Measurements from ENCODE around the gene ARFGAP1. TPM values are rescaled to one million over a fixed set of nuclear protein-coding genes. Genes with fewer than 3 reads are reported as not detected.

The ARFGAP1 gene
- total RNA-seq, 2 donors from 2014 or later: 52.7 to 162 TPM

DNA sequence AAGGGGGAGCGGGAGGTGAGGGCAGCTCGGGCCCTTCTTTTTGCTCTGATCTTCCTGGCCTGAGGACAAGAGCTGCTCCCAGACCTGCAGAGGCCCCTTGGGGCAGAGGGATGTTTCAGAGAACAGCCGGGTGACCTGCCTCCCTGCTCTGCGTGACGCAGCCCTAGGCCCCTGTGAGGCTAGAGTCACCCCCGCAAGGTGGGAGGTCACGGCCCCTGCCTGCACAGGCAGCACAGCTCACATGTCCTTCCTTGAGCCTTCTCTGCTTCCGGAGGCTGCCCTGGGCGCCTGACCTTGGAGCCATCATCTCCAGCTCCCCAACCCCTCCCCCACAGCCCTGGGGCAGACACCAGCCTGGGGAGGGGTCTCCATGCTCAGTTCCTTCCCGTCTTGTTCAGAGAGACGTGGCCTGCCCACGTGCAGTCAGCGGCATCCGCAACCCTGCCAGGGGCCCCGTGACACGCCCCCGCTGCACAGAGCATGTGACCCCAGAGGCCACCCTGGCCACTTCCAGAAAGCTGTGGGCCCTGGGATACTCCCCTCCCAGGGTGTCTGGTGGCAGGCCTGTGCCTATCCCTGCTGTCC lies 37.1 kb upstream of the ARFGAP1 start, which contains the start of gene BIRC7:
BIRC7 (plus strand) TSS at position 507 of the 585 bp plus-strand sequence. CDS start 192 bp downstream, outside the sequence.
- WGBS, 2 donors: 29% methylated on average over 14 of the region's 17 CpGs; no CpG with 5 or more reads in 1 of the 2 donors
- DNase-seq (no peak), ATAC-seq (no peak)
- peaks cover 8% of the 10 kb centered on the region for H3K4me1 ChIP-seq
- H3K27me3 ChIP-seq: no peaks in the 10 kb centered on the region
- no peak for TF ChIP-seq POLR2A (IDR thresholded peaks at IDR 0.05)
- TF ChIP-seq, protein P1, sequence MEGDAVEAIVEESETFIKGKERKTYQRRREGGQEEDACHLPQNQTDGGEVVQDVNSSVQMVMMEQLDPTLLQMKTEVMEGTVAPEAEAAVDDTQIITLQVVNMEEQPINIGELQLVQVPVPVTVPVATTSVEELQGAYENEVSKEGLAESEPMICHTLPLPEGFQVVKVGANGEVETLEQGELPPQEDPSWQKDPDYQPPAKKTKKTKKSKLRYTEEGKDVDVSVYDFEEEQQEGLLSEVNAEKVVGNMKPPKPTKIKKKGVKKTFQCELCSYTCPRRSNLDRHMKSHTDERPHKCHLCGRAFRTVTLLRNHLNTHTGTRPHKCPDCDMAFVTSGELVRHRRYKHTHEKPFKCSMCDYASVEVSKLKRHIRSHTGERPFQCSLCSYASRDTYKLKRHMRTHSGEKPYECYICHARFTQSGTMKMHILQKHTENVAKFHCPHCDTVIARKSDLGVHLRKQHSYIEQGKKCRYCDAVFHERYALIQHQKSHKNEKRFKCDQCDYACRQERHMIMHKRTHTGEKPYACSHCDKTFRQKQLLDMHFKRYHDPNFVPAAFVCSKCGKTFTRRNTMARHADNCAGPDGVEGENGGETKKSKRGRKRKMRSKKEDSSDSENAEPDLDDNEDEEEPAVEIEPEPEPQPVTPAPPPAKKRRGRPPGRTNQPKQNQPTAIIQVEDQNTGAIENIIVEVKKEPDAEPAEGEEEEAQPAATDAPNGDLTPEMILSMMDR (IDR thresholded peaks at IDR 0.05): no peak
- no peak within 1 kb of the TSS for H3K27ac ChIP-seq
- H3K36me3 ChIP-seq (replicated peaks in 1 of 2; ENCODE audit: insufficient read depth in 1 of 2, low read depth in 2 of 2): no peaks in the 10 kb centered on the region
- intact Hi-C loops (cut with DNase I): no loop called here
- no peaks in the 10 kb centered on the region for H3K9me3 ChIP-seq
- no peak within 1 kb of the TSS for H3K4me3 ChIP-seq

DNA sequence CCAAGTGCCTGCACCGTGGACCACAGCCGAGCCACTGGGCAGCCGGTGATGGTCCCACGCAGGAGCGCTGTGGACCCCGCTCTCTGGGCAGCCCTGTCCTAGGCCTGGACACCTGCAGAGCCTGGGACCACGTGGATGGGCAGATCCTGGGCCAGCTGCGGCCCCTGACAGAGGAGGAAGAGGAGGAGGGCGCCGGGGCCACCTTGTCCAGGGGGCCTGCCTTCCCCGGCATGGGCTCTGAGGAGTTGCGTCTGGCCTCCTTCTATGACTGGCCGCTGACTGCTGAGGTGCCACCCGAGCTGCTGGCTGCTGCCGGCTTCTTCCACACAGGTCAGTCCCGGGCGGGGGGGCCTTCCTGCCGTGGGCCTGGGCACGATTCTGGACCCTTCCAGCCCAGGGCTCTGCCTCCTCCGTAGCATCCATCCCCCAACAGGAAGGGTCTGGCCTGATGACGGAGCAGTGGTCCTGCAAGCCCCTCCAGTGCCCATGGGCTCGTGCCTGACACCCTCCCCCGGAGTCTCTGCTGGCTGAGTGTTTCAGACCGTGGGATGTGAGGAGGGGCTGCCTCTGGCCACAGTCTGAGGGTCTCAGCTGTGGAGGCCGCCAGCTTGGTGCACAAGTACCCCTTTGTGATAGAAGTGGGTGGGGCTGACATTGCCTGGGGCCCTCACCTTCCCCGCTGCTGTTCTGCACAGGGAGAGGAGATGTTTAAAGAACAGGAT lies 36.3 kb upstream of the ARFGAP1 start:
- H3K4me3 ChIP-seq: no peak overlapping the region
- H3K27me3 ChIP-seq: no peaks in the 10 kb centered on the region
- no peak overlapping the region for H3K27ac ChIP-seq
- no peak for DNase-seq
- TF ChIP-seq, protein P1 (IDR thresholded peaks at IDR 0.05): no peak
- TF ChIP-seq POLR2A (IDR thresholded peaks at IDR 0.05): no peak
- peaks cover 8% of the 10 kb centered on the region for H3K4me1 ChIP-seq
- 60 to 82% methylated on average over 11 to 26 of the region's 26 CpGs for WGBS, 2 donors
- ATAC-seq: no peak
- H3K9me3 ChIP-seq: no peaks in the 10 kb centered on the region
- no peaks in the 10 kb centered on the region for H3K36me3 ChIP-seq (replicated peaks in 1 of 2; ENCODE audit: insufficient read depth in 1 of 2, low read depth in 2 of 2)
- intact Hi-C loops (cut with DNase I): no loop called here

DNA sequence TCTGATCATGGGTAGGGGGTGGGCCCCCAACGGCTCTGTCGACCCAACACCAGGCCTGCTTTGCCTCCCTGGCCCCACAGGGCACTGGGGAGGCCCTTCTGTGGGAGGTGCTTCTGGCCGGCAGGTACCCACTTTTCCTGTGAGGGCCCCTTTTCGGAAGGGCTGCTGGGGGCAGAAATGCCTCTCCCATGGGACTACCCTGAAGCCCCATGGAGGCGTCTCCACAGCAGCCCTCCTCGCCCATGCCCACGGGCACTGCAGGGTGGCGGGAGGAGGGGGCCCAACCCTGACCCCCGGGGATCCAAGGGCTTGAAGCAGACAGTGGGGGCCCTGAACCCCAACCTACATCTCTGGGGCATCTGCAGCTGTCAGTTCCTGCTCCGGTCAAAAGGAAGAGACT lies 34.6 kb upstream of the ARFGAP1 start:
- intact Hi-C loops (cut with DNase I): no loop called here
- WGBS, 2 donors: 66 to 70% methylated on average over 4 to 8 of the region's 10 CpGs
- Histone ChIP-seq H3K4me3 (no peak overlapping the region), H3K36me3 (replicated peaks in 1 of 2; ENCODE audit: insufficient read depth in 1 of 2, low read depth in 2 of 2) (no peaks in the 10 kb centered on the region), H3K27me3 (no peaks in the 10 kb centered on the region), H3K4me1 (peaks cover 8% of the 10 kb centered on the region), H3K27ac (no peak overlapping the region), H3K9me3 (no peaks in the 10 kb centered on the region)
- TF ChIP-seq, protein P1 (IDR thresholded peaks at IDR 0.05): no peak
- TF ChIP-seq POLR2A (IDR thresholded peaks at IDR 0.05): no peak
- ATAC-seq (no peak), DNase-seq (no peak)

DNA sequence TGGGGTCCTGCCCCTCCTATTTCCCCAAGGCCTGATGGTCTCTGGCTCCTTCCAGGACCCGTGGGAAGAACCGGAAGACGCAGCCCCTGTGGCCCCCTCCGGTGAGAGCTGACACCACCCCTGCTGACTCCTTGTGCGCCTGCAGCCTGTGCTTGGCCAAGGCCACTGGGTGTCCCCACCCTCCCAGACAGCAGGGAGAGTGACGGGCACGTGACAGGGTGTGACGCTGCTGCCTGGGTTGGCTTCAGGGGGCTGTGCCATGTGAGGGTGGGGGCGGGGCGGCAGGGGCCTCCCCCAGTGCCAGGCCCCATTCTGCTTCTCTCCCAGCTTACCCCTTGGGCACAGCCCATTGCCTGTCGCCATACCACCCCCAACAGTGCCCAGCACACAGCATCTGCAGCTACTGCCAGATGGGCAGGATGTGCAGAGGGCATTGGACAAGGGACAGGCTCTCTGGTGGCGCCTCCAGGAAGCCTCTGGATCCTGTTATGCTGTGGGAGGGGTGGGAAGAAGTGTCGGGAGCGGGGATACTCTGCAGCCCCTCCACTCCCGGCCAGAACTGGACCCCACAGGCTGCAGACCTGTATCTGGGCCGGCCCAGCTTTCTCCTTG lies 34.0 kb upstream of the ARFGAP1 start:
- no peaks in the 10 kb centered on the region for H3K9me3 ChIP-seq
- intact Hi-C loops (cut with DNase I): no loop called here
- H3K4me1 ChIP-seq: peaks cover 8% of the 10 kb centered on the region
- TF ChIP-seq, protein P1 (IDR thresholded peaks at IDR 0.05): no peak
- no peak for TF ChIP-seq POLR2A (IDR thresholded peaks at IDR 0.05)
- no peak overlapping the region for H3K27ac ChIP-seq
- 47% methylated on average over 14 of the region's 16 CpGs; no CpG with 5 or more reads in 1 of the 2 donors for WGBS, 2 donors
- H3K36me3 ChIP-seq (replicated peaks in 1 of 2; ENCODE audit: insufficient read depth in 1 of 2, low read depth in 2 of 2): no peaks in the 10 kb centered on the region
- ATAC-seq (no peak), DNase-seq (no peak)
- H3K4me3 ChIP-seq: no peak overlapping the region
- H3K27me3 ChIP-seq: no peaks in the 10 kb centered on the region
